ENCODE results near the gene POLR2H. TPM values are rescaled to one million over a fixed set of nuclear protein-coding genes. Genes with fewer than 3 reads are reported as not detected.

POLR2H gene
- total RNA-seq, 1 donor from 2014 or later, result 48.1 TPM

DNA sequence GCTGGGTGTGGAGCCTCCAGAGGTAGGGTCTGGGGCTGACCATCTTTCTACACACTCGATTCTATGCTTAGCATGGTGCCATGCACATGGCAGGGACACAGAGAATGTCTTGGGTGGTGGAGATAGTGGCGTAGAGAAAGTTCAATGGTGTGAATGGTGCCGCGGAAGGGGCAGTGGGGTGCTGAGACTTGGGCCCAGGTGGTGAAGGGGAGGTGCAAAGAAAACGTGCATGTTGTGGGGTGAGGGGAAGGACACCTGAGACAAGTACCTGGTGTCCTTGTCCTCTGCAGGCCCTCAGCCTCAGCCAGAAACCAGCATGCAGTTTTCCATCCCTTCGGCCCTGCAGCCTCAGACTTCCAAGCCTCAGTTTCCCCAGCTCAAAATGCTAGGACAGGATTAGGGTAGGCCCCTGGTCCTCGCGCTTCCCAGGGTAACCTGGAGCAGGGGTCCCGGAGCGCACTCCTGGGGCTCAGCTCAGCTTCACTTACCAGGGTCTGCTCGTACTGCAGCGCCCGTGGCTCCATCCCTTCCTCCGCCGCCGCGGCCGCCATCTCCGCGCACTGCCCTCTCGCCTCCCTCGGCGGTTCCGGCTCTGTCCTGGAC lies 480 bp upstream of the POLR2H start:
- H3K4me3 Mint-ChIP-seq (ENCODE audit: unreplicated experiment), result peak overlapping the region; percentile 86
- DNase-seq, result no peak
- H3K27ac Mint-ChIP-seq (ENCODE audit: unreplicated experiment), result no peak overlapping the region
- no peaks in the 10 kb centered on the region for H3K36me3 Mint-ChIP-seq (ENCODE audit: unreplicated experiment)
- H3K4me1 Mint-ChIP-seq (ENCODE audit: low read depth, unreplicated experiment), result no peaks in the 10 kb centered on the region
- TF ChIP-seq, protein P1, sequence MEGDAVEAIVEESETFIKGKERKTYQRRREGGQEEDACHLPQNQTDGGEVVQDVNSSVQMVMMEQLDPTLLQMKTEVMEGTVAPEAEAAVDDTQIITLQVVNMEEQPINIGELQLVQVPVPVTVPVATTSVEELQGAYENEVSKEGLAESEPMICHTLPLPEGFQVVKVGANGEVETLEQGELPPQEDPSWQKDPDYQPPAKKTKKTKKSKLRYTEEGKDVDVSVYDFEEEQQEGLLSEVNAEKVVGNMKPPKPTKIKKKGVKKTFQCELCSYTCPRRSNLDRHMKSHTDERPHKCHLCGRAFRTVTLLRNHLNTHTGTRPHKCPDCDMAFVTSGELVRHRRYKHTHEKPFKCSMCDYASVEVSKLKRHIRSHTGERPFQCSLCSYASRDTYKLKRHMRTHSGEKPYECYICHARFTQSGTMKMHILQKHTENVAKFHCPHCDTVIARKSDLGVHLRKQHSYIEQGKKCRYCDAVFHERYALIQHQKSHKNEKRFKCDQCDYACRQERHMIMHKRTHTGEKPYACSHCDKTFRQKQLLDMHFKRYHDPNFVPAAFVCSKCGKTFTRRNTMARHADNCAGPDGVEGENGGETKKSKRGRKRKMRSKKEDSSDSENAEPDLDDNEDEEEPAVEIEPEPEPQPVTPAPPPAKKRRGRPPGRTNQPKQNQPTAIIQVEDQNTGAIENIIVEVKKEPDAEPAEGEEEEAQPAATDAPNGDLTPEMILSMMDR (IDR thresholded peaks at IDR 0.05; ENCODE audit: partially characterized antibody, unreplicated experiment), result no peak
- peaks cover 16% of the 10 kb centered on the region for H3K27me3 Mint-ChIP-seq (ENCODE audit: unreplicated experiment)
- H3K9me3 Mint-ChIP-seq (ENCODE audit: unreplicated experiment), result peaks cover 13% of the 10 kb centered on the region

DNA sequence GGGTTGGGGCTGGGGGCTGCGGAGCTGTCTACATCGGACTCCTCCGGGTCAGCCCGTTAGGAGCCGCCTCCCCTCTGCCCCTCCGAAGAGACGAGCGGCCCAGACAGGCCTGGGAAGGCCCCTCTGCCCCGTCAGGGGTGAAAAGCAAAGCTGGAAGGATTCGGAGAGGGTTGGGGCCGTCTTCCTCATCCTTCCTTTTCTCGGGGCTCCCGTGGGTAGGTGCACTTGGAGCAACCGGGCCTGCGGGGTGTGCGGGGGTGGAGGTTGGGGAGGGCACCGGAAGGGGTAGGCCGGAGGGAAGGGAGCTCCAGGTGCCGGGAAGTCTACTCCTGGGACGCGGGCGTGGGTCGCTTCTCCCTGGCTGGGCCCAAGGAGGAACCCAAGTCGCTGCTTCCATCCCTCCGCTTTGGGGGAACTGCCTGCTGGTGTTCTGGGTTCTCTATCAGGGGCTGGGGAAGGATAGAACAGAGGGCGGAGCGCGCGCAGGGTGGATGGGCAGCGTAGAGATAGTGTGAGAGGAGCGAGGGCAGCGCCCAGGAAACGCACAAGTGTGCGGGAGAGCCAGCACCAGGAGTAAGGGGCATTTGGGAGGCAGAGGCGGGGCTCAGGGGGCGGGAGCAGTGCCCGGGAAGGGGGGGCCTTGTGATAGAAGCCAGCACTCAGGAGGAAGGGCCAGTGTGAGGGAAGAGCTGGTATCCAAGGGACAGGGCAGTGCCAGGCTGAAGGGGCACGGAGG lies 590 bp downstream of the POLR2H start:
- DNase-seq, result peak; percentile 65
- no peaks in the 10 kb centered on the region for H3K36me3 Mint-ChIP-seq (ENCODE audit: unreplicated experiment)
- no peaks in the 10 kb centered on the region for H3K4me1 Mint-ChIP-seq (ENCODE audit: low read depth, unreplicated experiment)
- H3K9me3 Mint-ChIP-seq (ENCODE audit: unreplicated experiment), result peaks cover 11% of the 10 kb centered on the region
- peak overlapping the region; percentile 96 for H3K4me3 Mint-ChIP-seq (ENCODE audit: unreplicated experiment)
- H3K27ac Mint-ChIP-seq (ENCODE audit: unreplicated experiment), result peak overlapping the region; percentile 91
- TF ChIP-seq, protein P1 (IDR thresholded peaks at IDR 0.05; ENCODE audit: partially characterized antibody, unreplicated experiment), result no peak
- H3K27me3 Mint-ChIP-seq (ENCODE audit: unreplicated experiment), result peaks cover 16% of the 10 kb centered on the region

DNA sequence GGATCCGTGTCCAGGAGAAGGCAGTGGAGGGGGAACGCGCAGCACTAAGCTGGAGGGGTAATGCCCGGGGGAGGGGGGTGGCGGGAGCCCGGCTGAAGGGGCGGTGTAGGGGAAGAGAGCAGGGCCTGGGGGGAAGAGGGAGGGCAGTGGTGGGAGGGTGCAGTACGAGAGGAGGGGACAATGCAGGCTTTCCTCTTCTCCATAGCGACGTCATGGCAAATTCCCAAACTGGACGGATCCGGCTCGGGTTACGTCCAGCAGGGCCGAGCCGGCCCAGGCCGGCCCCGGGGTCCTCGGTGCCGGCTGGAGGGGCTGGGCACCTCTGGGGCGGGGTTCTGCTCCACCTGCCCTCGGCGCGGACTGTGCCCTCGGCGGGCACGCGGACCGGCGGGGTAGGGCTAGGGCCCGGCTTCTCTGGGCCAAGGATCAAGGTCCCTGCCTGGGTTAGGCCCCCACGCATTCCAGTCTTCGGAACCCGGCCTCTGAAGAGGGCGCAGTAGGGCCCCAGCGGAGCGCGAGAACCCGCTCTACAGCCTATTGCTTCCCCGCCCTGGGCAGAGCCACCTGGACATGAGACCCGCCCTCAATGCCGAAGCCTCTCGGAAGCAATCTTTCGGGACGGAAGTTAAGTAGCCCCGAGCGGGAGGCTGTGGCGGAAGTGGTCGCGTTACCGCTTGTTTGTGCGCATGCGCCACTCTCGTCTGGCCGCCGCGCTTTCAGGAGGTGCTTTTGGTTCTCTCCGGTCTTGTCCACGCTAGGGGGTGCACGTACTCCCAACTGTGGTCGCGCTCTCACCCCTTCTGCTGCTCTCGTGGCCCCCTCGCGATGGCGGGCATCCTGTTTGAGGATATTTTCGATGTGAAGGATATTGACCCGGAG lies 1.4 kb downstream of the POLR2H start:
- H3K4me3 Mint-ChIP-seq (ENCODE audit: unreplicated experiment), result peak overlapping the region; percentile 96
- no peaks in the 10 kb centered on the region for H3K36me3 Mint-ChIP-seq (ENCODE audit: unreplicated experiment)
- TF ChIP-seq, protein P1 (IDR thresholded peaks at IDR 0.05; ENCODE audit: partially characterized antibody, unreplicated experiment), result peak; percentile 49
- no peaks in the 10 kb centered on the region for H3K4me1 Mint-ChIP-seq (ENCODE audit: low read depth, unreplicated experiment)
- H3K9me3 Mint-ChIP-seq (ENCODE audit: unreplicated experiment), result peaks cover 11% of the 10 kb centered on the region
- DNase-seq, result peak; percentile 96
- H3K27ac Mint-ChIP-seq (ENCODE audit: unreplicated experiment), result peak overlapping the region; percentile 91
- H3K27me3 Mint-ChIP-seq (ENCODE audit: unreplicated experiment), result peaks cover 16% of the 10 kb centered on the region

DNA sequence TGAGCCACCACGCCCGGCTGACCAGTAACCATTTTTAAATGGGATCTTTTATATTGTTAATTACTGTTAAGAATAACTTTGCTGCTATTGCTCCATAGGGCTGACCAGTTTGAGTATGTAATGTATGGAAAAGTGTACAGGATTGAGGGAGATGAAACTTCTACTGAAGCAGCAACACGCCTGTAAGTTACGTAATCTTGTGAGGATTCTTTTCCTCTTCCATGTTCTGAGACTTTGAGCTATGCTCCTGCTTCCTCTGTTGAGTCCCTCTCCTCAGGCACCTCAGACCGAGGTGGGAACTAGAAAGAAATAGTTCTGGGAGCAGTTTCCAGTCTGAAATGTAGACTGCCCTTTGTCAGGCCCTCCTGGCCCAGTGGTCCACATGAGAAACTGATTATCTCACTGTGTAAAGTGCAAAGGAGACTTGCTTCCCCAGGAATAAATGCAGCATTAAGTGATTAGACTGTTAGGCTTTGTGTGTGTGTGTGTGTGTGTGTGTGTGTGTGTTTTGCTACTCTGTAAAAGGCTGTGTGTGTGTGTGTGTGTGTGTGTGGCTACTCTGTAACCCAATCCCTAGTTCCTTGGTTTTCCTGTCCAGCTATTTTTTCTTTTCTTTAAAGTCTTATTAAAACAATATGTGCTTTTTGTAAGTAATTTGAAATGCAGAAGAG lies 5.2 kb downstream of the POLR2H start:
- peaks cover 8% of the 10 kb centered on the region for H3K9me3 Mint-ChIP-seq (ENCODE audit: unreplicated experiment)
- TF ChIP-seq, protein P1 (IDR thresholded peaks at IDR 0.05; ENCODE audit: partially characterized antibody, unreplicated experiment), result no peak

More for the DNA sequence above, 5.2 kb downstream of the POLR2H start:
- DNase-seq, result no peak
- Mint-ChIP-seq H3K27me3 (ENCODE audit: unreplicated experiment) (peaks cover 5% of the 10 kb centered on the region), H3K36me3 (ENCODE audit: unreplicated experiment) (no peaks in the 10 kb centered on the region), H3K27ac (ENCODE audit: unreplicated experiment) (no peak overlapping the region), H3K4me1 (ENCODE audit: low read depth, unreplicated experiment) (peaks cover 2% of the 10 kb centered on the region), H3K4me3 (ENCODE audit: unreplicated experiment) (no peak overlapping the region)
